DMS53 (cell line): Measurements from ENCODE around the gene AAK1.
"Not testable (repeated sequence)": the region's sequence is repeated elsewhere in the genome, so short reads cannot be mapped to it uniquely, and the experiment has no call there.

Experiments used
- DNase-seq: peaks from one replicate; lab custom pipeline; 2025; lab: John Stamatoyannopoulos, UW

Gene AAK1

DNA sequence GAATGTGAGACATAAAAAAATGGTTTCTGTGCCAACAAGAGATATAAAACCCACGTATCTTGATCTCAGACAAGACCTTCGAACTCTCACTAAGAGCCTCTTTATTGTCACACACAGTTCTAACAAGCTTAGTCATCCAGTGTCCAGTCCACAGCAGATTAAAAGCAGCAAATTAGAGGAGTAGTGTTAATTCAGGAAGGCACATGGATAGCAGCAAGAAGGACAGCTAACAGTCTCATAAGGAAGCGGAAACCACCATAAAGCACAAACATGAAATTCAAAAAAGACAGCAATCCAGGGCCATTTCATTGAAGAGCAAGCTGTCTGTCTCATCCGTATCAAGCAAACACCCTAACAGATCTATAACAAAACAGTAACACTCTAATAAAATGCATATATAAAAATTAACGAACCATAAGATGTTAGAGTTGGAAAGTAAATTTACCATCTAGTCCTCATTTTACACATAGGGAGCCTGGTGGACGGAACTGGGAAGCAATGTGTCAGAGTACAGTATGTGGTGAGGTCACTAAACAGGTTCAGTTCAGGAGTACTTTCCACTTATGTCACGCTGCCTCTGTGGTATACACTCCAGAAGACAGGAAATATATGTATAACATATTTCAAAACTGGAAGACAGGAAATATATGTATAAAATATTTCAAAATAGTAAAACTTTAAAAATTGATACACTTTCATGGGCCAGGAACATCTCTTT lies 18.3 kb downstream of the AAK1 start:
- peak; percentile 39 for DNase-seq

DNA sequence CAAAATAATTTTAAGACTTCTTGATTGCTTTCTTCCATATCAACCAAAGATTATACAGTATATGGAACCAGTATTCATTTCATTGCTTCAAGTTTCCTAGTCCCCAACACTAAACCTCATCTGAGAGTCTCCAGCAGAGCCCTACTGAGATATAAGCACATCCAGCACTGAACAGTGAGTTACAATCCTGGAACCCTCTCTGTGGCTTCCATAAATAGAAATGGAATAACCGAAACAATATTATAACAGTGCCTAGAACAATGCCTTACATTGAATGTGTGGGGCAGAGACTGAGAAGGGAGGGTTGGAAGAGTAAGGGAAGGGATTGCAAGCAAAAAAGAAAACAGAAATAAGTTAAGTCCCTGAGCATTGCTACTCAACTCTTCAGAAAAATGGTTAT lies 18.9 kb downstream of the AAK1 start:
- DNase-seq: no peak

- DNase-seq: no peak
These were observed 19.4 kb downstream of the AAK1 start for GRCh38 chr2:69624131-69624530.

GRCh38 chr2:69623236-69623635 lies 20.3 kb downstream of the AAK1 start:
- no peak for DNase-seq

DNA sequence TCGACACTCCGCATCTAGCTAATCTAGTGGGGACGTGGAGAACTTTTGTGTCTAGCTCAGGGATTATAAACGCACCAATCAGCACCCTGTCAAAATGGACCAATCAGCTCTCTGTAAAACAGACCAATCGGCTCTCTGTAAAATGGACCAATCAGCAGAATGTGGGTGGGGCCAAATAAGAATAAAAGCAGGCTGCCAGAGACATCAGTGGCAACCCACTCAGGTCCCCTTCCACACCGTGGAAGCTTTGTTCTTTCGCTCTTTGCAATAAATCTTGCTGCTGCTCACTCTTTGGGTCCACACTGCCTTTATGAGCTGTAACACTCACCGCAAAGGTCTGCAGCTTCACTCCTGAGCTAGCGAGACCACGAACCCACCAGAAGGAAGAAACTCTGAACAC lies 20.7 kb downstream of the AAK1 start:
- not testable (repeated sequence) for DNase-seq

GRCh38 chr2:69622017-69622540 lies 21.5 kb downstream of the AAK1 start:
- DNase-seq: not testable (repeated sequence)

- DNase-seq: no peak
These were observed 22.1 kb downstream of the AAK1 start for GRCh38 chr2:69621440-69621839.

- DNase-seq: no peak
These were observed 22.7 kb downstream of the AAK1 start for GRCh38 chr2:69620870-69621269.

- DNase-seq: no peak
These were observed 23.8 kb downstream of the AAK1 start for GRCh38 chr2:69619725-69620124.

DNA sequence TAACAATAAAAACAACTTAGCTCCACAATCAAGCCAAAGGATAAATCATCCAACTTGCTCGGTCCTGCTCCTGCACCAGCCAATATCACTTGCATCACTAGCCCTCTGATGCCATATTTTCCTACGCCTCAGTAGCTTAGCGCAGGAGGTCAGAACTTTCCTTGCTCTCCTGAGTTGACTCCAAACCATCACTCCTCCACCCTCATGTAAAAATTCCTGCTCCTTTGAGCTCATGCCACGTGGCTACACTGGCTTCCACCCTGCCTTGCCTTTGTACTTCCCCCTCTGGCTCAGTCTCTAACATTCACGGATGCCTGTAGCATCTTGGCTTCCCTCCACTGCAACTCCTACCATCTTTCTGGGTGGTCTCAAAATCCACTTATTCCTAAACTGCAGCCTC lies 25.2 kb downstream of the AAK1 start:
- DNase-seq: no peak

GRCh38 chr2:69617744-69618143 lies 25.8 kb downstream of the AAK1 start:
- no peak for DNase-seq

GRCh38 chr2:69616755-69617154 lies 26.8 kb downstream of the AAK1 start:
- peak; percentile 16 for DNase-seq

DNA sequence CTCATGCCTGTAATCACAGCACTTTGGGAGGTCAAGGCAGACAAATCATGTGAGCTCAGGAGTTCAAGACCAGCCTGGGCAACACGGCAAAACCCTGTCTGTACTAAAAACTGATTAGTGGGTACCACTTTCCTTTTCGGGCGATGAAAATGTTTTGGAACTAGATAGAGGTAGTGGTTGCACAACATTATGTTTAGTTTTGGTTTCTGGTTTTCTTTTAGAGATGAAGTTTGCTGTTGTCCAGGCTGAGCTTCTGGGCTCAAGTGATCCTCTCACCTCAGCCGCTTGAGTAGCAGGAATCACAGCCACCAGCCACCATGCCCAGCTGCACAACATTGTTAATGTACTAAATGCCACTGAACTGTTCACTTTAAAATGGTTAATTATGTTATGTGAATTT lies 27.6 kb downstream of the AAK1 start:
- DNase-seq: no peak

DNA sequence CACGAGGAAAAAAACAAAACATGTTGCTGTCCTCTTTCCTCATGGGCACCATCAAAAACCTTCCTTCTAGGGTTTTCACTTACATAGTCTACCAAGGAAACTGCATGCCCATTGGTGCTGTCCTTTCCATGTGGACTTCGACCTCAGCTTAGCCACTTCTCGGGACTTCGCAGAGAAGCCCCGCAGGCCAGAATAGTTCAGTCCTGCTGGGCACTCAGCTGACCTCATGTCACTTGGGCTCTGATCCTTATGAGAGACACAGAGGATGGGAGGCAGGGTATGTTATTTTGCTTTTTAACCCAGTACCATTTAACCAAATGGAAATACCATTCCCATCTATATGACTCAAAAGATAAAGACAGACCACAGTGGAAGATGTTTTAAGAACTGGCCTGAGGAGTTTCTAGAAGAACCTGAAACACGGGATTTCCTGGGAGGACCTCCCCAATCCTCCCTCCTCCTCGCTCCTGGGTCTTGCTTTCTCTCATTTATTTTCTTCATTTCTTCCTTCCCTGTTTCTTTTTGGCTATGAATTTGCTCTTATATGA lies 28.4 kb downstream of the AAK1 start:
- DNase-seq: peak; percentile 4

DNA sequence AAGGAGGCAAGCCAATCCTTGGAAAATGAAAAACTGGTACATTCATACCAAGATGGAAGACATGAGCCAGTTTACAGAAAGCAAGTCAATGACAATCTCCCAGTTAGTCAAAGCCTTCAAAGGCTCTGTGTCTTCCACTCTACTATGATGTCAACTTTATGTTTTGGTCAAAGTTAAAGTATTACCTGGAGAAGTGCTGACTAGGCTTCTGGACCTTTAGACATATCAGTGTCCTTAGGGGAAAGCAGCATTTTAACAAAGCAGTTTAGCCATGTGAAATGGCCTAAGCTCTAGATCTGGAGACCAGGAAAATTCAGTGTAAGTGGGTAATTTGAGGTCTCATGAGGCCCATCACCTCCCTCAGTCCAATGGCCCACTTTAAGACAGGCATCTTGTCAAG lies 30.8 kb downstream of the AAK1 start:
- no peak for DNase-seq

DNA sequence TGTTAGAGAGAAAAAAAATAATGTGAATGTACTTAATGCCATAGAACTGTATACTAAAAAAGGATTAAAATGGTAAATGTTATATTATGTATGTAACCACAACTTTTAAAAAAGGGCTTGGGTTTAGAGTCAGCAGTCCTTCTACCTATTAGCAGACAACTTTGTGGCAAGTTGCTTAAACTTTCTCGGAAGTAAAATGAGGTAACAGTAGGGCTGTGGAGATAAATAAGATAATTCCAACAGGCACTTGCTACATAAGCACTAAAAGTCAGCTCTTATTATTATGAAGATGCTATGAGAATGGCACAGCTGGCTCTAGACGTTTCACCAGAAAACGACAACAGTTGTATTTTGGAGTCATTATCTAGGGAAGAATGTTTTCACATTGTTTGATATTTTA lies 31.3 kb downstream of the AAK1 start:
- DNase-seq: no peak

- DNase-seq: no peak
These were observed 35.4 kb downstream of the AAK1 start for GRCh38 chr2:69608109-69608508.

- DNase-seq: not testable (repeated sequence)
These were observed 36.8 kb downstream of the AAK1 start for GRCh38 chr2:69606771-69607170.

DNA sequence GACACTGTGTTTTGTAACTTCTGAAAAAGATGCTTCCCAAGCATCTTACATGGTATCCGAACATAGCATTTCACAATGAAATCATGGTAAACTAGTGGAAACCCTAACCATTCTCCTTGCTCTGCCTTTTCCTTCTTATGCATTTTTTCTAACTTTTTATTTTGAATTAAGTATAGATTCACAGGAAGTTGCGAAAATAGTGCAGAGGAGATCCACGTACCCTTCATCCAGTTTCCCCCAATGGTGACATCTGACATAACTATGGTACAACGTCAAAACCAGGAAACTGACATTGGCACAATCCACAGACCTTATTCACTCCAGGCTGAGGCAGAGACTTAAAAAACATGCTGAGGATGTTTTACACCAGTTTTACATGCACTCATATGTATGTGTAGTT lies 38.3 kb downstream of the AAK1 start:
- no peak for DNase-seq

- no peak for DNase-seq
These were observed 38.7 kb downstream of the AAK1 start for GRCh38 chr2:69604836-69605235.

DNA sequence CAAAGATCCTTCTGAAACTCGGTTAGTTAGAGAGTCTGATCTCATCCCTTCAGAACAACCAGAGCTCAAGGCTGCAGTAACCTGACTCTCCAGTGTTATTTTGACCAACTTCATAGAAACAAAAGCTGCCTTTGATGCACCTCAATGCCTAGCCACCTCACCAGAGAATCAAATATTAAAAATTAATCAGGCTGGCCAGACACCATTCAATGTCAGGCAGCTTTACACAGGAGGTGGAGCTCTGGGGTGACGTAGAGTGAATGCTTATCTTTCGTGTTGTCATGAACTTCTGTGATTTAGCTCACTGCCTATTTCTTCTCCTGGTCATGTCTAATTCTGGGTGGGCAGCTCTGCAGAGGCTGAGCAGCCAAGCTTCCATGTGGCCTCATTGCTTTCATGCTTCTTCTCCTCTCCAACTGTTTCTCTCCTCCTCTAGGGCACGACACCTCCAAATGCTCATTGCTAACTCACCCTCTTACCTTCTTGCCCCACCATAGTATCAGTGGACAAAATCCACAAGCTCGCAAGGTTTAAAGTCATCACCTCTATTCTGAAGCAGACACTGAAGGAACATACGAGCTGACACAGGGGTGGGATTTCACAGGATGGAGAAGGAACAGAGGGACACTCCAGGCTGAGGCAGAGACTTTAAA lies 39.4 kb downstream of the AAK1 start:
- no peak for DNase-seq

DNA sequence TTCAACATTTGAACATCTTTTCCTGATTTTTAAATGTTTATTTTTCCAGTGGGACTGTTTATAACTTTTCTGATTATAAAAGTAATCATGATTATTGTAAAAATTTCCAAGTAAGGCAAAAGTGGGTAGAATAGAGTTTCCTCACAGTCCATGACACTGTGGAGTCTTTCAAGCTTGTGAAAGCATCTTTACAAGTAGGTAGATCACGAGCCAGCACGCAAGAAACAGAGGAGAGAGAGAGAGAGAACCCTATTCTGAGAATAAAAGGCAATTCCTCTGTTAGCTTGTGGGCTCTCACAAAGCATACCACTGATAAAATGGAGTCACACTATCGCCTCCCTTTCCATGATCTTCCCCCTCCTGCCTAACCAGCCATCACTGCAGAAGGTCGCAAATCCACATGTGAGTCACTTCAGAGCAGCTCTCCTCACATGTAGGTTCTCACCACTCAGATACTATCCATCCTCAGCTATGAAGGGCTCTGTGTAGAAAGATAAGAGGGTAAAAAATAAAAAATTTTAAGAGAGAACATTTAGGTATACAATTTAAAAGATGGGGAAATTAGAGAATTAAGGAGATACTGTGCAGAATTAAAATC lies 40.3 kb downstream of the AAK1 start:
- no peak for DNase-seq

DNA sequence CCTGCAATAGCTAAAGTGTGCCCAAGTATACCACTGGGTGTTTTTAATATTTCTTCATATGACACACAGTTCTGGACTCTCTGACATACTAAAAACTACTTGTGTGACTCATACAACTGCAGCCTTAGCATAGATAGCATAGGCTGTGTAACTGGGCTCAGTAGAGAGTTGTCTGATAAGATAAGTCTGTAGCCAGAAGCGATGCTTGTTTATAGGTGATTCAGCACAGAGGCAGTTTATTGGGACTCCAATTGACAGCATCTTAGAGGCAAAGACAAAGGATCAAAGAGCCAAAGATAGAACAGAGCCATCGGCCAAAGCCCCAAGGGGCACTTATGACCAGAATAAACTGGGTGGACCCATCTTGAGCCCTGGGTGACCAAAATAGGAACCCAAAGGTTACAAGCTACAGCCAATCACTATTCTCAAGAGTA lies 42.3 kb downstream of the AAK1 start:
- no peak for DNase-seq
